SK-N-MC (cell line): Measurements from ENCODE around the gene JAZF1.

Source experiments
- EZH2 ChIP-seq: fragments of 200-600 bp; sonication (generic); IDR thresholded peaks from one replicate; pipeline ENCODE4 v1.6.1; 2017; ENCODE audit warnings: antibody characterized with exemption
- FOXP2 ChIP-seq: optimal IDR thresholded peaks from 2 replicates; pipeline ENCODE3; 2011; ENCODE audit warnings: mild to moderate bottlenecking, moderate library complexity; ENCODE audit not compliant: insufficient read depth; ENCODE audit errors: extremely low read length, control extremely low read depth
- POLR2AphosphoS5 ChIP-seq: IDR thresholded peaks from 2 replicates; pipeline ENCODE4 v1.6.1; 2012; ENCODE audit warnings: mild to moderate bottlenecking, low read depth, low read length, borderline replicate concordance

- TF ChIP-seq POLR2AphosphoS5 (no peak), EZH2 (no peak), FOXP2 (no peak)
Observed at GRCh38 chr7:27936047-27936767, 244.4 kb downstream of the JAZF1 start.
